ENCODE results near the gene TRPV3. TPM values are rescaled to one million over a fixed set of nuclear protein-coding genes. Genes with fewer than 3 reads are reported as not detected.
A peak's percentile ranks its signal among the peaks of the same experiment; 100 is the strongest.
"Not testable (repeated sequence)": the region's sequence is repeated elsewhere in the genome, so short reads cannot be mapped to it uniquely, and the experiment has no call there.

TRPV3 gene
- polyA plus RNA-seq, 12 donors, result 0.92 to 5.7 (median 1.6) TPM; not detected in 1

DNA sequence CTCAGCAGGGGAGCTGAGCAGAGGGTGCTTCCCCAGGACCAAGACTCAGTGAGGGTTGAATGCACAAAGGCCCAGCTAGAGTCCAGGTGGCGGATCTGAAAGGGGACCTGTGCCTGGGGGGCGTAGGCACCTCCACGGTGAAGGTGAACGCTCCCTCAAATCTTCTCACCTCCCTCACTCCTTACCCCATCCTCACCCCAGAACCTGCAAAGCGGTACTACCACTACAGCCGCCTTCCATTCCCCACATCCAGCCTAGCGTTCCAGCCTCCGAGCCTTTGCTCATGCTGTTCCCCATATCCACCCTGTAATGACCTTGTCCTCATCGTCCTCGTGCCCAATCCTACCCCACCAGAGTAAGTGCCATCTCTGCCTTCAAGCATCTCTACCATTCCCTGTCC lies 30.6 kb downstream of the TRPV3 start:
- DNase-seq, result no peak

DNA sequence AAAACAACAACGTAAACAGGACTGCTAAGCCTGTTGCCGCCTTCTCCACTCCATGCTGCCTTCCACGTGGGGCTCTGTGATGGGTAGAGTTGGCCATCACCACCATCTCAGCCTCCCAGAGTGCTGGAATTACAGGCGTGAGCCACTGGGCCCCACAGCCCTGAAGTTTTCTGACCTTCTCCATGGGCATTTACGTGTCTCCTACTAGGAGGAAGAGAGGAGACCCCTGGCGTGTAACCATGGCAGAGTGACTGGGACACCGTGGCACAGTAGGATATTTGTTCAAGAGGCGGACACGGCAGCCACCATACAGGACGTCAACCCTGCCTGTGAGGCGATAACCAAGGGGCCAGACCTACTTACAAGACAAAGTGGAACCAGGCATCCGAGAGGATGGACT lies 31.1 kb downstream of the TRPV3 start:
- DNase-seq, result no peak

DNA sequence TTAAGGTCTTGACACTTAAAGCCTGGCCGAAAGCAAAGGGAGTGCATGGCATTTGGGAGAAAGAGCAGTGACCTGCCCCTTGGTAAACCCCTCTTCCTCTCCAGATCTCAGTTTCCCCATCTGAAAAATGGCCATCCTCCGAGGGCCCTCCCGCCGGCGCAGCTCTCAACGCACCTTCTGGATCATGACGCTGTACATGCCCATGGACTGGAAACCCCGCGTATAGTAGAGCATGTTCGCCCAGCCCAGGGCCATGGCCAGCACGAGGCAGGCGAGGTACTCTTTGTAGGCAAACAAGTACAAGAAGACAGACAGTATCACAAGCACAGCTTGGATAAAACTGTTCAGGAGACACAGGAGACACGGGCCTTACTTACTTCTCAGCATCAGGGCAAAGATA lies 33.6 kb downstream of the TRPV3 start:
- no peak for DNase-seq

DNA sequence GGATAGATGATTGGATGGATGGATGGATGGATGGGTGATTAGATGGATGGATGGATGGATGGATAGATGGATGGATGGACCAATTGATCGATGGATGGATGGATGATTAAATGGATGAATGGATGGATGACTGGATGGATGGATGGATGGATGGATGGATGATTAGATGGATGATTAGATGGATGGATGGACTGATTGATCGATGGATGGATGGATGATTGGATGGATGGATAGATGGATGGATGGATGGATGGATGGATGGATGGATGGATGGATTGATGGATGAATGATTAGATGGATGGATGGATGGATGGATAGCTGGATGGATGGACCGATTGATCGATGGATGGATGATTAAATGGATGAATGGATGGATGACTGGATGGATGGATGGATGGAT lies 38.1 kb downstream of the TRPV3 start:
- not testable (repeated sequence) for DNase-seq

DNA sequence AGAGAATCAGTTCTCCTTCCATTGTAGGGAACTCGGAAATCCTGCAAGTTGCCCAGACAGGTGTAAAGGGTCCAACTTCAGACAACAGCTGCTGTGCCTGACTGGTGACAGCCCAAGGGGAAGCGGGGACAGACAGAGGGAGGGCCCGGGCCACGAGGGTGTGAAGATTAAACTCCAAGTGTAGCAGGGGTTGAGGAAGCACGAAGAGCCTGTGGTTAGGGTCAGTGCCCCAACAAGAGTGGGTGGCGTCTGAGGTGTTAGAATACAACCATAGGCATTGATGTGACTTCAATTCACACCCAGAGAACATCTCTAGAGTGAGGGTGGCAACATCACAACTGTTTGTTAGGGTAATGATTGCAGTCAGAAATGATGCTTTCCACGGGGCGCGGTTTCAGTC lies 42.7 kb downstream of the TRPV3 start:
- no peak for DNase-seq

DNA sequence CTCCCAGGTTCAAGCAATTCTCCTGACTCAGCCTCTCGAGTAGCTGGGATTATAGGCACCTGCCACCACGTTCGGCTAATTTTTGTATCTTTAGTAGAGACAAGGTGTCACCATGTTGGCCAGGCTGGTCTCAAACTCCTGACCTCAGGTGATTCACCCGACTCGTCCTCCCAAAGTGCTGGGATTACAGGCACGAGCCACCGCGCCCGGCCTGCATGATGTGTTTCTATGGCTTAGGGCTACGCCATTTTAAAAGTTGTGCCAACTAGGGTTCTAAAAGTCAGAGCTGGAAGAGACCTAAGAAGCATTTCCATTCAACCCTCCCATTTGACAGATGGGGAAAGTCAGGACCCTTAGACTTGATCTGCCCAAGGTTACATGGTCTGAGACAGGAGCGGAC lies 43.4 kb downstream of the TRPV3 start:
- not testable (repeated sequence) for DNase-seq

DNA sequence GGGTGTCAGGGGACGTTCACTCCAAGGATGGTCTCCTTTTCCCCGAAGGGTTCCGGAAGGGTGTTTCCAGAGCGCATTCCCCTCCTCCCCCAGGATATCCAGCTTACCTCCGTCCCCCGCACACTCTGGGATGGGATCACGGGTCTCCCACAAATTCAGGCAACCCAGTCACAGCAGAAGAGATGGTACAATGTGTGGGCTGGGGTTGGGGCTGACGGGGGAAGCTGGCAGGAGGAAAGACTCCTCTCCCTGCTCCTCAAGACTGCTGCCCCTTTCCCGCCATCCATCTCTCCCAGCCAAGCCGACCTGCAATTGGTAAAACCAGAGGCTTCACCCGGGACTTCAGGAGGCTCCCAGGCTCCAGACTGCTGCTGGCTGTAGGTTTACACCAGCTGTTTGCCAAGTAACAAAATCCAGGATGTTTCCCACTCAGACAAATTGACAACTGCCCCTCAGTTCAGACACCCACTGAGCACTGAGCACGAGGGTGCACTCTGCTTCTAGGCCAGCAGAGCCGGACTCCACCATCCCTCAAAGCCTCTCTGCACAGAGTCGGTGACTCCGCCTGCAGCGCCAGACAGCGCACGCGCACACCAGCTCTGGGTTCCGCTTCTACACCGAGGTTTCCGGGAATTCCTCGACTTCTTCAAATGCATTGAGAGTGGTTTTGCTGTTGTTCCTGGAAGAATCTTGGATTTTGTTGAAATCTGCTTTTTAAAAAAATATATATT lies 44.1 kb downstream of the TRPV3 start:
- DNase-seq, result no peak

DNA sequence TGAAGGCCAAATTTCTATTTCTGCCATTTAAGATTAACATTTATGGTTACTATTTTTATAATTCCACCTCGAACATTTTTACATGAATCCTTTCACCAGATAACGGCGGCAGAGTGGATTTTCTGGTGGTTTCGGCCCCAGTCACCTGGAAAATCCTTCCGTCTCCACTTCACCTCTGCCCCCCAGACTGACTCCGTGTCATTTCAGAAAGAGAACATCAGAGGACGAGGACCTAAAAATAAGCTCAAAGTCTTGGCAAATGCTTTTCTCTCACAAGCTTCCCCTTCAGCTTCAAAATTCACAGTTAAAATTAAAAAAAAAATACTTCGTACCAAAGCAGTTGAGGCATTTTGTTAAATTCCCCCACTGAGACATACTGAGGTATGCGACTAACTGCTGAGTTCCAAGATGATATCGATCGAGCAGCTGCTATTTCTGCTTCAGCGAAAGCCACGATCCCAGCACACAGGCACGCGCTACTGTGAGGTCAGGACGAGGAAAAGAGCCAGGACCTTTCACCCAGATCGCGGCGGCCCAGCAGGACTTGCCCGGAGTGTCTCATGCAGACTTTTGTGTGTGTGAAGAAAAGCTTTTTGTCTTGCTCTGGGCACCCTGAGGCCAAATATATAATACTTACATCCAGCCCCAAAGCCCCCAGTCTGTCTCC lies 45.0 kb downstream of the TRPV3 start:
- DNase-seq, result peak; percentile 88

DNA sequence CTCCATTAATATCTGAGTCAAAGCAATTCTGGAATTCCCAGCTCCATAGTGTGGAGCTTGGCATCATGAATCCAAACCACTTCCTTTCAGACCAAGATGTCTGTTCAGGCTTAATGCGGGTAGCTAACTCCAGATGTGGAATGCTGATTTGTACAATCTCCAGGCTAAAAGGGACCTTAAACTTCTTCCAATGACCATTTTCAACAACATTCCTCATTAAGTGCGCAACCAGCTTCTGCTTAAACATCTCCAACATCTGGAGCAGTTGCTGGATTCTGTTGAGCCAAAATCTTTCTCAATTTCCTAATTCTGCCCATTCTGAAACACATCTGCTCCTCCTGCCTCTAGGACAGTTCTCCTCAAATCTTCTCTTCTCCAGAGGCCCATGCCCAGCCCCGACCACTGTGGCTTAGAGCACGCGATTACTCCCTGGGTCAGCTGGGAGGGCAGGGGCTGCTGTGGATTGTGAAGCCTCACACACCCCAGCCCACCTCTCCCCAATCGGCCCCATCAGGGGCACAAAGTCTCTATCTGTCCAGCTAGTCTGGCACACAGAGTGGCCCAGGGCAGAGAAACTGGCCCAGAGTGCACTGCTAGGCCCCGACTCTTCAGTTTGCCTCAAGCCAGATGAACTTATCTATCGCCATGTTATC lies 45.6 kb downstream of the TRPV3 start:
- no peak for DNase-seq

DNA sequence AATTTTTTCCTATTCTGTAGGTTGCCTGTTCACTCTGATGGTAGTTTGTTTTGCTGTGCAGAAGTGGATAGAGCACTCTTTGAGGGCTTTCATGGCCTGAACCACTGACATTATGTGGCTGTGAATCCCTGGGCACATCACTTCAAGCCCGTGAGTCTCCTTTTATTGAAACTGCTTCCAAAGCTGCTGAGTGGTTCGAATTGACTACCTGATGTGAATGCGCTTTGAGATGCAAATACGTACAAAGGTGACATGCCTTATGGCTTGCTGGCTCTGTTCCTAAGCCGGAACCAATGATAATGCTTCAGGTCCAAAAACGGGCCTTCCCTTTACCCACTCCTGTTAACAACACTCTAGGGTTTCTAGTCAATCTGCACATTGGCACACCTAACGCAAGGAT lies 47.5 kb downstream of the TRPV3 start:
- DNase-seq, result no peak

DNA sequence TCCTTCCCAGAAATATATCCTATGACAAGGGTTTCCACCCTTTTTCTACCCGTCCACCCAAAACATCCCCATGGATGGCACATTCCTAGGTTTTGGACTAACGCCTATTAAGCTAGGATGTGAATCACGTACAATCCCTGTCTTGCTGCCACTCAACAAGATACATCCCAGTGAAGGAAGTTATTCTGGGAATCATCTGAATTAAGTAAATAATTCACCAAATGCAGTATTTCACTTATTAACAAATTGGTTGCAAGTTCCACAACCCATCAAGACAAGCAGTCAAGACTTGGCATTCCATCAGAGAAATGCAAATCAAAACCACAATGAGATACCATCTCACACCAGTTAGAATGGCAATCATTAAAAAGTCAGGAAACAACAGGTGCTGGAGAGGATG lies 49.7 kb downstream of the TRPV3 start:
- DNase-seq, result no peak

DNA sequence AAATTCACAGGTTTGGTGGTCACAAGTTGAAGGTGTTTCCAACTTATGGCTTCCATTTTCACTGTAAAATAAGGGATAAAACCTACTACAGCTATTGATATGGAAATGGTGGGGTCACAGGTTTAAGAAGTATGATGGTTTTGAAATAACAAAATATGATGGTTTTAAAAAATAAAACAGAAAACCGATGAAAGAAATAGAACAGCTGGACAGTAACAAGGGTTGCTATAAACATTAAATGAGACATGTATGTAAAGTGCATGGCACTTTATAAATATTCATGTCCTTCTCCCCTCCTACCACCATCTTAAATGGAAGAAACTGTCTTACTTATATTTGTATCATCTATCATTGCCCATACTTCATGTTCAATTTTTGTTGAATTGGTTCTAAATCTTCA lies 50.5 kb downstream of the TRPV3 start:
- no peak for DNase-seq

DNA sequence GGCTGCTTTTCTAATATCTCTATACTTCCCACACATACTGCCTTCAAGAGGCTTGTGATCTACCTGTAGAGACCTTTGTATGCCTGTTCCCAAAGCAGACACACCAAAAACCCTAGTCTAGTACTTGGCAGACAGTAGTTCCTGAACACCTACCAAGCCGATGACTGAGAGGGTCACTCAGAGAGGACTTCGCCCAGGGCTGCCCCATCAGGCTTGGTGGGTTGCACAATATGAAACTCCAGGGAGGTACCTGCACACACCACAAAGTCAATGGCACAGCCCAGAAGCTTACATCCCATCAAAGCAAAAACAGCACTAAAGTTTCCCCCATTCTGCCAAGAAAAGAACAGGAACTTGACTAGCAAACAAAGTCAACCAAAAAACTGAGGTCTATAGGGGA lies 51.6 kb downstream of the TRPV3 start:
- DNase-seq, result no peak

DNA sequence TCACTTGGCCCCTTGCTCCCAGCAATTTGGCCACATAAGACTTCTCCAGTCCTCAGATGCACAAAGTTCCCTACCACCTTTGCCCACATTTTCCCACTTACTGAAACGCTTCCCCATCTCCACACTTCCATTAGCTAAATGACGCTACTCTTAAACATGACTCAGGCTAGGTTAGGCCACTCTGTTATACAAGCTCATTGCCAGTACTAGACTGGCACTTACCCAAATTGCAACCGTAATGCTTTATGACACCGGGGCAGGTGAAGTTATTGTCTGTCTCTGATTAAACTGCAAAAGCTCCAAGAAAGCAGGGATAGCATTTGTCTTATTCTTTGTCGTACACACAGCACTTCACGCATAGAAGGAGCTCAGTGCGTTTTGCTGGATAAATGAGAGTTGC lies 52.6 kb downstream of the TRPV3 start:
- DNase-seq, result no peak

DNA sequence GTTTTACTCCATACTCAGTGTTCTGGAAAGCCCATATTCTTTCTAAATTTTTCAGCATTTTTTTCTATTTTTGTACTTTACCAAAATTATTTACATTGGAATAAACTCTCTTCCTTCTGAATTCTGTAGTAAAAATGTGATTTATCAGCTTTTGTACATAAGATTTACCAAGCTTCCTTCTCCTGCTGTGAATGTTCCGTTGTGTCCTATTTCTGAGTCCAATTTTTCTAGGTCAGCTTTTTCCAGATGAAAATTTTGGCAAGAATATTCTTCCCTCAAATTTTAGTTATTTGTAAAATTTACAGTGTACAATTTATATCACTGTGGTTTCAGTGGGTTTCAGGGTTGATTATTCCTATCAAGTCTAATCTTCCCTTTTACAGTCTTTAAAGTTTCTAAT lies 54.3 kb downstream of the TRPV3 start:
- no peak for DNase-seq

DNA sequence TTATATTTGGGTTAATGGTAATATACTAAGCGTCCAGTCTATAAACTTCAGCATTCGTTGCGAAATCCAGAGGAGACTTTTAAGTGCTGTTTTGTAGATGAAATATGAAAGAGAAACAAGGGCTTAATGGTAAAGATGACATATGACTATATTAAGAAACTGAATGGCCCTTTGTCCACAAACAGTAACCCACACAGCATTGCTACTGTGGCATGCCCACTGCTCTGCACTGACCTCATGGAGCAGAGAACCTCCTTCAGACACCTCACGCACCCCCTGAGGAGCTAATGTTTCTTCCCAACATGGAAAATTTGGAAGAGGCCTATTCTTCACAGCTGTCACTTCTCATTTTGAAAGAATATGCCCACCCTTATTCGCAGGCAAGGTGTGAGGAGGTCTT lies 55.1 kb downstream of the TRPV3 start:
- no peak for DNase-seq

DNA sequence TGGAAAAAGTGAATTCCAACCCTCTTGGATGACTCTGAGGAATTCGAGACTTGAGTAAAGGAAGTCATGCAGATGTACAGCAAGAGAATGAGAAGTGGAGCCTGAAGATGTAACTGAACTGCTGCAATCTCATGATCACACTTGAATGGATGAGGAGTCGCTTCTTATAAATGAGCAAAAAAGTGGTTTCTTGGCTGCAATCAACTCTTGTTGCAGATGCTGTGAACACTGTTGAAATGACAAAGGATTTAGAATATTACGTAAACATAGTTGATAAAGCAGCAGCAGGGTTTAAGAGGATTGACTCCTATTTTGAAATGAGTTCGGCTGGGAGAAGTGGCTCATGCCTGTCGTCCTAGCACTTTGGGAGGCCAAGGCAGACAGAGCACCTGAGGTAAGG lies 56.3 kb downstream of the TRPV3 start:
- no peak for DNase-seq

DNA sequence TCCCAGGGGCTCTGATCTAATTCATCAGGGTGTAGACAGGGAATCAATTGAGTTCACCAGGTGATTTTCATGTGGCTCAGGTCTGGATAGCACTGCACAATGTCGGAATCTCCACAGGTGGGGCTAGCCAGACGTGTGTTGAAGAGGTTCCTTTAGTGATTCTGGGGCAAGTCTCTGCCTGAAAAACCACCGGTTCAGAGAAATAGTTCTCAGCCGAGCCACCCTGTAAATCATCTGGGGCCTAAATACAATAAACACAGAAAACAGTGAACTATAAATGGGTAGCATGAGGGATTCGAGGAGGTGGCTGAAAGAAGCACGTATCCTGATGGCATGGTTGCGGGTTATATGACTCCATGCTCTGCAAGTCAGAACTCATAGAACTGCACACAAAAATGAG lies 60.5 kb downstream of the TRPV3 start:
- no peak for DNase-seq

DNA sequence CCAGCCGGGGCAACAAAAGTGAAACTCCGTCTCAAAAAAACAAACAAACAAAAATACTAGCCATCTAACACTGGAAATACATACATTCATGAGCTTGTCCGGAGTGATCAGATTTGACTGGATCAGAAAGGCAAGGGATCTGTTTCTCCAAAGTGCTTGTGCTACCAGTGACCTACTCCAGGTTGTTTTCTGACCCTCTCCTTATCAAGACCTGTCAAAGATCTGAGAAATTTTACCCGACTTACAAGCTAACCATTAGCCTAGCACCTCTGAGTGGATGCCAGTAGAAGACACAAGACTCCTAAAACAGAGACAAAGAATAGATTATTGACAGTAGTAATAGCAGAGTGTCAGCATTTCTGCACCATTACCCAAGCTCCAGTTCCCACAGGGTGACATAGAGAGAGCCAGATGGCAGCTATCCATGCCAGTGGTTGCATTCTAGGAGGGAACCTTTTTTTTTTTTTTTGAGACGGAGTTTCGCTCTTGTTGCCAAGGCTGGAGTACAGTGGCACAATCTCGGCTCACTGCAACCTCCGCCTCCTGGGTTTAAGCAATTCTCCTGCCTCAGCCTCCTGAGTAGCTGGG lies 72.0 kb downstream of the TRPV3 start:
- no peak for DNase-seq

DNA sequence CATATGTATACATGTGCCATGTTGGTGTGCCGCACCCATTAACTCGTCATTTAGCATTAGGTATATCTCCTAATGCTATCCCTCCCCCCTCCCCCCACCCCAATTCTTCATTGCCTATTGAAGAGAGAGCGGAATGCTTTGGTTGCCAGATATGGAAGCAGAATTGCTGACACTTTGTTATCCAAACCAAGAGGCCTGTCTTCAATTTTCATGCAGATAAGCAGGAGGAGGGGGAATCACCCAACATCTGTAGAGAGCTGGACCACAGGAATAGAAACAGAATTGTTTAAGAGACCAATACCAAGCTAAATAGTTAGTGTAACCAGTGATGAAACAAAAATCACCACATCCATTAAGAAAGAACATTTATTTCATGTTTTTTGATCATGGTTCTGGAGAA lies 74.8 kb downstream of the TRPV3 start:
- DNase-seq, result no peak

DNA sequence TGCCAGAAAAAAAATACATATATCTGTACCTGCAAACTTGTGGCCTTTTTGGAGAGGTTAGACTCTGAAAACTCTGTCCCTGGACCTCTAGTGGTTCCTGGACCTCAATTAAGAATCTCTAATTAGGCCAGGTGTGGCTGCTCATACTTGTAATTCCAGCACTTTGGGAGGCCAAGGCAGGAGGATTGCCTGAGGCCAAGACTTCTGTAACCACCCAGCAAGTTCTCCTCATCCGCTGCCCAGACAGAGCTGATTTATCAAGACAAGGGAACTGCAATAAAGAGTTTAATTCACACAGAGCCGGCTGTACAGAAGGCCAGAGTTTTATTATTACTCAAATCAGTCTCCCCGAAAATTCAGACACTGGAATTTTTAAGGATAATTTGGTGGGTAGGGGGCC lies 77.6 kb downstream of the TRPV3 start:
- no peak for DNase-seq

DNA sequence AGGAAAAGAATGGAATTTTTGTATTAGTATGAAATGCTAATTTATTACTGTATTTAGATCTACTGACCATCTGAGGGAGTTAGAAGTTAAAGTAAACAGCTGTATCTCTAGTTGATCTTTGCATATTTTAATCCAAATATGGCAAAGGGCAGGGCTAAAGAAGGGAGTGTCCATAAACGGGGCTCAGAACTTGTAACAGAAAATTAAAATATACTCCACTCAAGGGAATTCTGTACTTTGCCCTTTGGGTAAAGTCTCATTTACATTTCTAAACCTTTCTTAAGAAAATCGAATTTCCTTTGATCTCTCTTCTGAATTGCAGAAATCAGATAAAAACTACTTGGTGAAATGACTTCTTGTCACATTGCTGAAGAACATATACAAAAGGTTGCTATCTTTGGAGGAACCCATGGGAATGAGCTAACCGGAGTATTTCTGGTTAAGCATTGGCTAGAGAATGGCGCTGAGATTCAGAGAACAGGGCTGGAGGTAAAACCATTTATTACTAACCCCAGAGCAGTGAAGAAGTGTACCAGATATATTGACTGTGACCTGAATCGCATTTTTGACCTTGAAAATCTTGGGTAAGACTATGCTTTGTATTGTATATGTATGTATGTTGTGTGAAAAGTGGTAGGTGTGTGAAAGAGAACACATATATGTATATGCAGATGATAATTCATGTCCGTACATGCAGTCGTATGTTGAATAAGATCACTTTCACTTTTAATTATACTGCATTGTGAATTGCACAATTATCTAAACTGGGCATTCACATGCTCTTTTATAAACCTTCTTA lies 81.6 kb downstream of the TRPV3 start, which contains the start of gene ASPA:
Gene ASPA, plus strand, starts transcription at position 186 of the 799 bp plus-strand sequence. Its CDS starts 163 bp downstream, at position 349.
- peak; percentile 24 for DNase-seq

All from muscle of arm (tissue), 12 donors.